ENCODE measurements around the gene NDEL1. TPM values are rescaled to one million over a fixed set of nuclear protein-coding genes. Genes with fewer than 3 reads are reported as not detected.

NDEL1 gene
- total RNA-seq, 1 experiment from 2014 or later: 78.4 TPM

GRCh38 chr17:8420041-8420934, 15.4 kb upstream of the NDEL1 start:
- H3K4me2 ChIP-seq: no peak overlapping the region

DNA sequence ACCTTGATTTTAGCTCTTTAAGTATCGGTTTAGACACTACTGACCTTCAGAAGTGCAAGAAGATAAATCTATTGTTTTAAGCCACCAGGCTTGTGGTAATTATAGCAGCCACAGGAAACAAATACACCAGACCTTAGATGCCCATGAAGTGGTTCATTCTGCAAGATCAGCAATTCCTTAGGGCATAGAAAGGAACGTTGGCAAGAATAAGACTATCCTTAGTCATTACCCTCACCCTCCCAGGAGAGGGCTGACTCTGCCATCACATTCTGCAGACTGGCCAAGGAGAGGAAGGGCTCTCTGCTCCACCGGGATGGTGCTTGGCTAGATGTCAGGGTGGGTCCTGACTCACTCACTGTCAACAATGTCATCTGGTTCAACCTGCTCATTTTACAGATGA, 14.1 kb upstream of the NDEL1 start:
- no peak overlapping the region for H3K4me2 ChIP-seq
- CTCF ChIA-PET: interaction anchor here (0.9 kb wide), 1 partner anchor 12 kb away, joined by 3 read pairs; no protein-coding TSS in a partner anchor
- no peaks in the 10 kb centered on the region for H3K9me2 ChIP-seq (ENCODE audit: insufficient read depth)
- H3K36me3 ChIP-seq (ENCODE audit: low read depth): no peaks in the 10 kb centered on the region
- intact Hi-C loops (cut with micrococcal nuclease; ENCODE audit: unreplicated experiment): no loop called here
- no peak overlapping the region for H3K27ac ChIP-seq
- BruUV-seq (replicated peaks): no TSS peak
- H2AFZ ChIP-seq: no peak overlapping the region
- POLR2A ChIA-PET (ENCODE audit: unreplicated experiment): no interaction called here
- no peaks in the 10 kb centered on the region for H3F3A ChIP-seq (ENCODE audit: insufficient read depth, low read depth)
- no peak overlapping the region for H3K4me3 ChIP-seq
- H3K27me3 ChIP-seq (ENCODE audit: insufficient read depth, low read depth): no peaks in the 10 kb centered on the region
- peaks cover 14% of the 10 kb centered on the region for H3K4me1 ChIP-seq (replicated peaks; ENCODE audit: insufficient read depth)
- H3K9me3 ChIP-seq (ENCODE audit: insufficient read depth, low read depth): no peaks in the 10 kb centered on the region
- TF ChIP-seq EZH2 (IDR thresholded peaks at IDR 0.05; ENCODE audit: low read depth) (no peak), CTCF (conservative IDR thresholded peaks at IDR 0.05) (no peak)
- H4K20me1 ChIP-seq (ENCODE audit: insufficient read depth): no peaks in the 10 kb centered on the region
- DNase-seq: no peak
- no peaks in the 10 kb centered on the region for H3K79me2 ChIP-seq (ENCODE audit: low read depth)

More at GRCh38 chr17:8420041-8420934, 15.4 kb upstream of the NDEL1 start:
- TF ChIP-seq EZH2 (IDR thresholded peaks at IDR 0.05; ENCODE audit: low read depth) (no peak), CTCF (conservative IDR thresholded peaks at IDR 0.05) (no peak)
- intact Hi-C loops (cut with micrococcal nuclease; ENCODE audit: unreplicated experiment): no loop called here
- Histone ChIP-seq H3K9me3 (ENCODE audit: insufficient read depth, low read depth) (no peaks in the 10 kb centered on the region), H3K36me3 (ENCODE audit: low read depth) (no peaks in the 10 kb centered on the region), H3K79me2 (ENCODE audit: low read depth) (no peaks in the 10 kb centered on the region), H4K20me1 (ENCODE audit: insufficient read depth) (no peaks in the 10 kb centered on the region), H3K27ac (no peak overlapping the region), H3K27me3 (ENCODE audit: insufficient read depth, low read depth) (no peaks in the 10 kb centered on the region), H3K4me1 (replicated peaks; ENCODE audit: insufficient read depth) (peaks cover 14% of the 10 kb centered on the region), H3K4me3 (no peak overlapping the region), H2AFZ (no peak overlapping the region), H3K9me2 (ENCODE audit: insufficient read depth) (no peaks in the 10 kb centered on the region), H3F3A (ENCODE audit: insufficient read depth, low read depth) (no peaks in the 10 kb centered on the region)
- ChIA-PET CTCF (interaction anchor here (0.7 to 0.9 kb wide), 3 partner anchors 10 to 36 kb away, joined by 3 to 6 read pairs (median 4); no protein-coding TSS in a partner anchor), POLR2A (ENCODE audit: unreplicated experiment) (interaction anchor here (0.6 to 0.8 kb wide), 2 partner anchors 16 to 195 kb away, joined by 3 to 4 read pairs; no protein-coding TSS in a partner anchor)
- peak; percentile 46 to 48 for DNase-seq
- no TSS peak for BruUV-seq (replicated peaks)

GRCh38 chr17:8426094-8426720, 9.5 kb upstream of the NDEL1 start:
- no peak overlapping the region for H2AFZ ChIP-seq
- no peaks in the 10 kb centered on the region for H3K4me1 ChIP-seq (replicated peaks; ENCODE audit: insufficient read depth)
- H3K9me3 ChIP-seq (ENCODE audit: insufficient read depth, low read depth): no peaks in the 10 kb centered on the region
- no peaks in the 10 kb centered on the region for H3K36me3 ChIP-seq (ENCODE audit: low read depth)
- no peaks in the 10 kb centered on the region for H3F3A ChIP-seq (ENCODE audit: insufficient read depth, low read depth)
- no peaks in the 10 kb centered on the region for H3K79me2 ChIP-seq (ENCODE audit: low read depth)
- ChIA-PET CTCF (interaction anchor here (0.7 kb wide), 1 partner anchor 15 kb away, joined by 7 read pairs; no protein-coding TSS in a partner anchor), POLR2A (ENCODE audit: unreplicated experiment) (no interaction called here)
- no peaks in the 10 kb centered on the region for H4K20me1 ChIP-seq (ENCODE audit: insufficient read depth)
- intact Hi-C loops (cut with micrococcal nuclease; ENCODE audit: unreplicated experiment): no loop called here
- no peak for TF ChIP-seq EZH2 (IDR thresholded peaks at IDR 0.05; ENCODE audit: low read depth)
- no peak for TF ChIP-seq CTCF (conservative IDR thresholded peaks at IDR 0.05)
- H3K27me3 ChIP-seq (ENCODE audit: insufficient read depth, low read depth): no peaks in the 10 kb centered on the region
- H3K27ac ChIP-seq: no peak overlapping the region
- no peak overlapping the region for H3K4me2 ChIP-seq
- DNase-seq: peak in 1 of 2 experiments; percentile 56
- no TSS peak for BruUV-seq (replicated peaks)
- no peaks in the 10 kb centered on the region for H3K9me2 ChIP-seq (ENCODE audit: insufficient read depth)
- H3K4me3 ChIP-seq: no peak overlapping the region
